Measurements from ENCODE around the gene COBL. TPM values are rescaled to one million over a fixed set of nuclear protein-coding genes. Genes with fewer than 3 reads are reported as not detected.

Gene COBL
- total and polyA plus RNA-seq, 10 of the 15 experiments (the other 5 are each of a cell fraction or from before 2014, with no cell fraction given): 0.21 TPM; not detected in 9

GRCh38 chr7:51263631-51264484, 52.8 kb downstream of the COBL start:
- in situ Hi-C loops (cut with MboI): no loop called here
- ChIA-PET RAD21 (ENCODE audit: unreplicated experiment) (no interaction called here), SMC1A (ENCODE audit: uncharacterized antibody, unreplicated experiment) (no interaction called here), POLR2A (no interaction called here), CTCF (interaction anchor here (0.9 kb wide), 1 partner anchor 103 kb away, joined by 5 read pairs; no protein-coding TSS in a partner anchor)
- H2AFZ ChIP-seq (ENCODE audit: control insufficient read depth, low read depth, low read length): no peak overlapping the region
- H3K4me2 ChIP-seq (ENCODE audit: control insufficient read depth, insufficient read depth): no peak overlapping the region
- H4K20me1 ChIP-seq (ENCODE audit: control insufficient read depth, insufficient read depth): no peaks in the 10 kb centered on the region
- BruUV-seq (replicated peaks): no TSS peak
- H3K4me3 ChIP-seq: no peak overlapping the region
- H3K27ac ChIP-seq (ENCODE audit: control insufficient read depth, insufficient read depth): no peak overlapping the region
- 14% methylated on average over 10 of the region's 10 CpGs for WGBS (ENCODE audit: insufficient coverage, insufficient replicate concordance, low lambda C conversion rate, missing lambda C conversion rate)
- H3K27me3 ChIP-seq (replicated peaks in 1 of 2; ENCODE audit: control insufficient read depth in 2 of 2, insufficient read depth in 2 of 2, low read length in 1 of 2): no peaks in the 10 kb centered on the region; a peak in 1 of 4 replicates
- intact Hi-C loops (cut with micrococcal nuclease; ENCODE audit: unreplicated experiment): no loop called here
- no peaks in the 10 kb centered on the region for H3K79me2 ChIP-seq (ENCODE audit: control insufficient read depth, insufficient read depth, low read length)
- no peak for FAIRE-seq
- H3K9ac ChIP-seq (ENCODE audit: control insufficient read depth, insufficient read depth, low read length): no peak overlapping the region
- no peaks in the 10 kb centered on the region for H3K36me3 ChIP-seq (ENCODE audit: control insufficient read depth in 2 of 2, insufficient read depth in 2 of 2, low read length in 1 of 2)
- no peaks in the 10 kb centered on the region for H3K4me1 ChIP-seq (ENCODE audit: control insufficient read depth, insufficient read depth, low read length)
- no peak for DNase-seq (ENCODE audit: low read depth, low spot score)
- H3K9me3 ChIP-seq (replicated peaks; ENCODE audit: control insufficient read depth, insufficient read depth, low read length): no peaks in the 10 kb centered on the region
- ATAC-seq: no peak
- TF ChIP-seq BACH1 (IDR thresholded peaks at IDR 0.05; ENCODE audit: borderline replicate concordance) (no peak), FOS (IDR thresholded peaks at IDR 0.05; ENCODE audit: borderline replicate concordance, extremely low read depth, insufficient read length) (no peak), MTA2 (IDR thresholded peaks at IDR 0.05; ENCODE audit: low read depth) (no peak), POLR2AphosphoS5 (IDR thresholded peaks at IDR 0.05; ENCODE audit: low read length) (no peak), RELA (IDR thresholded peaks at IDR 0.05; ENCODE audit: borderline replicate concordance, partially characterized antibody) (no peak), CTCF (IDR thresholded peaks at IDR 0.05 in 2 of 3, conservative IDR thresholded peaks at IDR 0.05 in 1 of 3; ENCODE audit: control insufficient read depth in 2 of 3, extremely low read depth in 1 of 3, insufficient read depth in 1 of 3, low read depth in 3 of 3, low read length in 3 of 3) (no peak), NRF1 (conservative IDR thresholded peaks at IDR 0.05; ENCODE audit: low read depth, low read length) (no peak), ZBTB33 (IDR thresholded peaks at IDR 0.05) (no peak), BCLAF1 (IDR thresholded peaks at IDR 0.05) (no peak), ZNF622 (IDR thresholded peaks at IDR 0.05) (no peak), PBX3 (IDR thresholded peaks at IDR 0.05; ENCODE audit: insufficient replicate concordance, low read depth, low read length) (no peak), TAF1 (IDR thresholded peaks at IDR 0.05; ENCODE audit: borderline replicate concordance, low read depth, low read length) (no peak), EED (IDR thresholded peaks at IDR 0.05; ENCODE audit: low read depth) (no peak), FOXK2 (IDR thresholded peaks at IDR 0.05) (no peak), ZNF24 (IDR thresholded peaks at IDR 0.05) (no peak), MTA3 (IDR thresholded peaks at IDR 0.05; ENCODE audit: borderline replicate concordance, low read length) (no peak), ZBED1 (IDR thresholded peaks at IDR 0.05; ENCODE audit: borderline replicate concordance) (no peak)

Data from GM12878 (cell line).